HL-60 (cell line): ENCODE data around the gene ZNF326.

Source experiments
- POLR2AphosphoS5 ChIP-seq: IDR thresholded peaks from 2 replicates; pipeline ENCODE4 v1.6.1; 2012; ENCODE audit warnings: low read depth
- TF ChIP-seq, protein P1 (sequence below): IDR thresholded peaks from one replicate; pipeline ENCODE4 v1.5.1; 2011; ENCODE audit warnings: low read length, control low read depth, inconsistent platforms; ENCODE audit not compliant: insufficient read depth

DNA sequence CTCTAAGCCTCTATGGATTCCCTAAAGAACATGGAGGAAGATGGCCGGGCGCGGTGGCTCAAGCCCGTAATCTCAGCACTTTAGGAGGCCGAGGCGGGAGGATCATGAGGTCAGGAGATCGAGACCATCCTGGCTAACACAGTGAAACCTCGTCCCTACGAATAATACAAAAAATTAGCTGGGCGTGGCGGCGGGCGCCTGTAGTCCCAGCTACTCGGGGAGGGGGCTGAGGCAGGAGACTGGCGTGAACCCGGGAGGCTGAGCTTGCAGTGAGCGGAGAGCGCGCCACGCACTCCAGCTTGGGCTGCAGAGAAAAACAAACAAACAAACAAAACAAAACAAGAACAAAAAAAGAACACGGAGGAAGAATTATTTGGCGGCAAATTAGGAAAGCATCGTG is 5.8 kb upstream of the ZNF326 start:
- TF ChIP-seq, protein P1, sequence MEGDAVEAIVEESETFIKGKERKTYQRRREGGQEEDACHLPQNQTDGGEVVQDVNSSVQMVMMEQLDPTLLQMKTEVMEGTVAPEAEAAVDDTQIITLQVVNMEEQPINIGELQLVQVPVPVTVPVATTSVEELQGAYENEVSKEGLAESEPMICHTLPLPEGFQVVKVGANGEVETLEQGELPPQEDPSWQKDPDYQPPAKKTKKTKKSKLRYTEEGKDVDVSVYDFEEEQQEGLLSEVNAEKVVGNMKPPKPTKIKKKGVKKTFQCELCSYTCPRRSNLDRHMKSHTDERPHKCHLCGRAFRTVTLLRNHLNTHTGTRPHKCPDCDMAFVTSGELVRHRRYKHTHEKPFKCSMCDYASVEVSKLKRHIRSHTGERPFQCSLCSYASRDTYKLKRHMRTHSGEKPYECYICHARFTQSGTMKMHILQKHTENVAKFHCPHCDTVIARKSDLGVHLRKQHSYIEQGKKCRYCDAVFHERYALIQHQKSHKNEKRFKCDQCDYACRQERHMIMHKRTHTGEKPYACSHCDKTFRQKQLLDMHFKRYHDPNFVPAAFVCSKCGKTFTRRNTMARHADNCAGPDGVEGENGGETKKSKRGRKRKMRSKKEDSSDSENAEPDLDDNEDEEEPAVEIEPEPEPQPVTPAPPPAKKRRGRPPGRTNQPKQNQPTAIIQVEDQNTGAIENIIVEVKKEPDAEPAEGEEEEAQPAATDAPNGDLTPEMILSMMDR, result no peak
- TF ChIP-seq POLR2AphosphoS5, result no peak
